Activated CD4-positive, alpha-beta T cell treated with anti-CD3 and anti-CD28 coated beads, Interleukin-2, amount 50 U/mL, for 24 hours (primary cell): ENCODE results near the gene SMIM10L1.

ENCODE experiments used
- DNase-seq, 2 donors: peaks; one replicate each; pipeline ENCODE4 v3.0.0-alpha.2; 2020; ENCODE audit warnings: low read depth in 1 of 2, low spot score in 1 of 2

SMIM10L1 gene

GRCh38 chr12:11171145-11171968 is at the start of gene SMIM10L1:
Gene SMIM10L1 (plus strand): TSS chr12:11171194. CDS start chr12:11171357, 163 bp downstream.
- peak; percentile 69 to 85 for DNase-seq

GRCh38 chr12:11130382-11130781 is 40.6 kb upstream of the SMIM10L1 start:
- no peak for DNase-seq

DNA sequence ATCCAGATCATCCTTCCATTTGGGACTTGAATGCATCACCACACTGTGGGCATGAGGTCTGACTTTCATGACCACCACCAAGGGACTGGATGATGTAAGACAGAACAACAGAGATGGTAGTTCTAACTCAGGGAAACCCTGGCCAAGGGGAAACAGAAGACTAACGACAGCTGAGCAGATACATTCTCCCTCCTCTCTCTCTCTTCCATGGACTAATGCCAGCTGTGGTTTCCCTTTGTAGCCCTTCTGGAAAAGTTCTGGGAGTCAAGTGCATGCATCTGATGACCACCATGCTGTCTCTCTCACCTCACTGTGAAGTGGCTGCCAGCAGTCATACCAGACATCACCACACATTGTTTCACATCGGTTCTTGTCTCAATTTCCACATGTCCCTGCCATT is 40.0 kb upstream of the SMIM10L1 start:
- no peak for DNase-seq

- no peak for DNase-seq
Observed at GRCh38 chr12:11133162-11133561, 37.8 kb upstream of the SMIM10L1 start.

- no peak for DNase-seq
Observed at GRCh38 chr12:11133816-11134215, 37.2 kb upstream of the SMIM10L1 start.

DNA sequence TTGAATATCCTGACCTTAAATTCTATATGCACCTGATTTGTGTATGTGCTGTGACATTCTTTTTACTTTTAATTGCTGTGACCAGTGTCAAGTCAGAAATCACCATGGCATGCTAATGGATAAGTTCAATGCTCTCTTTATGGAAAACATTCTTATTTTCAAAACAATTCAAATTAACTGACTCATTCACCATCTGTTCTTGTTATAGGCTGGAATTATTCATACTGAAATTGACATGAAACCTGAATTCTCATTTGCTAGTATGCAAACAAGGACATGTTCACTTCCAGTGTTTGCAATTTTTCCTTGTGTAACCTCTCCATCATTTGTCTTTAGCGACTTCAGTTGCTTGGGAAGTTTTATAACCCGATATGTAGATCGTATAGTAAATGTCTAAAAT is 36.7 kb upstream of the SMIM10L1 start, which contains the start of gene TAS2R30:
Gene TAS2R30 (minus strand): TSS at position 340 of the 400 bp plus-strand sequence. CDS start 400 bp downstream, outside the sequence.
- DNase-seq = no peak

- no peak for DNase-seq
Observed at GRCh38 chr12:11136075-11136474, 34.9 kb upstream of the SMIM10L1 start.

- DNase-seq = no peak
Observed at GRCh38 chr12:11143352-11143751, 27.6 kb upstream of the SMIM10L1 start.

DNA sequence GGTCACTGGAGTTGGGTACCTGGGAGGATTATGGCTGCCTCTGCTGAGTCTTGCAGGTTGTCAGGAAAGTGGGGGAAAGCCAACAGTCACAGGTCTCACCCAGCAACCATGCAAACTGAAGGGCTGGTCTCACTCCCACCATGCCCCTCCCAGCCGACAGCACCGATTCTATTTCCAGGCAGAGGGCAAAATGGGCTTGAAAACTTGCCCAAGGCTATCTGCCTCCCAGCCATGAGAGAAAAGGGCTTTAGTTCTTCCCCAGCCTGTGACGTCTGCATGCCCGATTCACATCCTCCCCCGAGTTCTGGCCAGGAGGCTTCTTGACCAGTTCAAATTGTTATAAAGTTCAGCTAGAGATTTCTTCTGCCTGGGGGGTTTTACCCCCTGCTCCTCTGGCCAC is 26.7 kb upstream of the SMIM10L1 start:
- DNase-seq = no peak

DNA sequence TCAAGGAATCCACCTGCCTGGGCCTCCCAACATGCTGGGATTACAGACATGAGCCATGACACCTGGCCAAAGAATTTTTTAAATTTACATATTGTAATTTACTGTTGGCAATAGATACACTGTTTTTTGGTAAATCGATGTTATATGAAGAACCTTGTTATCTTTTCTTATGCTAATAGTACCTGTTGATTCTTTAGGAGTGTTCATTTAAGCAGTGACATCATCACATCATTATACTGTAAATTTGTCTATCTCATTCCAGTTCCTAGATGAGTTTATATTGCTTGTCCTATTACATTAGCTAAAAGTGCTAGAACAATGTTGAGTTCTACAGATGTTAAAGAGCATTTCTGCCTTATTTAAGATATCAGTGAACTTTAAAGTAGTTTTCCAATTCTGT is 23.6 kb upstream of the SMIM10L1 start:
- DNase-seq = no peak

DNA sequence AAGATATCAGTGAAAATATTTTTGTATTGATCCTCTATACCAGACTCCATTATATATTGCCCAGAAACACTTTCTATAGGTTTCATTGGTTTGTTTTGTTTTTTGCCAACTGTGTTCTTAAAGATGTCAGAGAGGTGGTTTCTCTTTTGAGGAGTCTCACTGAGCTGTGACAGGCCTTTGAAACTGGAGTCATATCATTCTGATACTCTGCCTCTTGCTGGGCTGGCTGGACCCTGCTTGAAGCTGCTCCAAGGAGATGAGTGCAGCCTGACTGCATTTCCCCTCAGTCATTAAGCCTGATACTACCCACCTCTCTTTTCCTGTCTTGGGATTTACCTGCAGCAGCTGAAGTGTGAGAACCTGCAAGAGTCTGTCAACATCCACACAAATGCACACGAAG is 20.2 kb upstream of the SMIM10L1 start:
- DNase-seq = no peak

- no peak for DNase-seq
Observed at GRCh38 chr12:11152725-11153124, 18.3 kb upstream of the SMIM10L1 start.

DNA sequence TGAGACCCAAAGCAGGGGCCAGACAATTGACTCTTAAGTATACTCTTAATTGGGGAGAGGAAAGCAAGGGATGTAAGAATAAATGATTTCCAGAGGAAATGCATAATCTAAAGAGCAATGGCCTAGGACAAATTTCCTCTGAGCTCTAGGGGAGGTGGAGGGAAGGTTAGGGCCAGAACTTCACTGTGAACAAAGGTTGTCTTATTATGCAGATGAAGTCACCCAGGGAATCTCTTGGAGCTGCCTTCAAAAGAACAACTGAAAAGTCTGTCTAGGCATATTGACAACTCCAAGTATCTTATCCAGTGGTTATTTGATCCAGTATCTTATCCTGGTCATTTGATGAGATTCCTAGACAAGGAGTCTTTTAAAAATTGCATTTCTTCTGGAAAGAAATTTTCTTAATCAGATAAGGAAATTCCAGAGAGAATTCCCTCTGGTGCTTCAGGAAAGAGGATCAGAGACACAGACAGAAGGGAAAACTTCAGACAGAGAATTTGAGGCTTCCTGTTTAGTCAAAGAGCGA is 16.5 kb upstream of the SMIM10L1 start:
- DNase-seq = no peak

DNA sequence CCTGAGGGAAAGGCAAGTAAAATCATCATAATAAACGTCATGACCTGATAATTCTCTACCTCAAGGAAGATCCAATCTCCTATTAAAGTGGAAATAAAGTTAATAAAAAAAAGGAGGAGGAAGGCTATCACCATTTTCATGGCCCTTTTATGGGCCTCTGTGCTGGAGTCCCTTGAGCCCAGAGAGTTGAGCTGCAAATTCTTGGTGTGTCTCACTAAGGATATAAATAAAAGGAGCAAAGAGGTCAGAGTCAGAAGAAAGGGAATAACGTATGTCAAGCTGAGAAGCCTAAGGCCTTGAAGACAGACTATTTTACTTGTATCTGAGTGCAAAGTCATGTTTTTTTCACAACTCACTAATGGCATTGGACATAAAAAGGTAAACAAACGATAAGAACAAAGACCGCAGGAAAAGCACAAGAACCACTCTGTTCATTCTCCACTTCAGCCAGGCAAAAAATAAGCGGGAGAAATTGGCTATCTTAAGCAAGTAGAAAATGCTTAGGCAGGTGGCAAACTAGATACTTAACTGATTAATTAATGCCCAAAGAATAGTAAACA is 12.0 kb upstream of the SMIM10L1 start:
- DNase-seq = no peak

DNA sequence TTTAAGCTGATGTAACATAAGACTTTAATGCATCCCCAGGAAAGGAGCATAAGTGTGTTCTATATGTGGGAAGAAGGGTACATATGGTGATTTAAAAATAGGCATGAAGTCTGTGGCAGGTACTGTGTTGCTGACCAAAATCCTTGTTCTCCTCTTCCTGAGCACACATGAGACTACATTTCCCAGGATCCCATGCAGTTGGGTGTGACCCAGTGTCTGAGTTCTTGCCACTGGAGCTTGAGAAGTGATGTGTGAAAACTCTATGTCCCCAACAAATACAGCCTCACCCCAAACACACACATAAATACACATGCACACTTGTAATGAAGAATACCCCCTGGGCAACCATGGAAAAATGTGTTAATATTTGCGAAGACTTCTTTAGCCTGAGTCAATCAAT is 8.5 kb upstream of the SMIM10L1 start:
- no peak for DNase-seq

DNA sequence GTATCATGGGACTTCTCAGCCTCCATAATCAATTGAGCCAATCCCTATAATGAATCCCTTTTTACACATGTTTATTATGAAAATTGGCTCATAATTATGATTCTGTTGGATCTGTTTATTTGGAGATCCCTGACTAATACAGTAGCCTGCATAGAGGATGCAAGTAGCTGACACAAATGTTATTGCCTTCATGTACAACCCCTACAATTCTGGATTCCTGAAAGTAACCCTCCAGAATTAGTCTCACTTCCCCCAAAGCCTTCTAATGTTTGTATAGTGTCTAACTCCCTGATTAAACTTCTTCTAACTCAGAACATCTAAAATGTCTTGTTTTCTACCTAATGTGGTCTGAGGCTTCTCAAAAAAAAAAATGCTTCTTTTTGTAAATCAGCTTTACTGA is 6.6 kb upstream of the SMIM10L1 start:
- no peak for DNase-seq

DNA sequence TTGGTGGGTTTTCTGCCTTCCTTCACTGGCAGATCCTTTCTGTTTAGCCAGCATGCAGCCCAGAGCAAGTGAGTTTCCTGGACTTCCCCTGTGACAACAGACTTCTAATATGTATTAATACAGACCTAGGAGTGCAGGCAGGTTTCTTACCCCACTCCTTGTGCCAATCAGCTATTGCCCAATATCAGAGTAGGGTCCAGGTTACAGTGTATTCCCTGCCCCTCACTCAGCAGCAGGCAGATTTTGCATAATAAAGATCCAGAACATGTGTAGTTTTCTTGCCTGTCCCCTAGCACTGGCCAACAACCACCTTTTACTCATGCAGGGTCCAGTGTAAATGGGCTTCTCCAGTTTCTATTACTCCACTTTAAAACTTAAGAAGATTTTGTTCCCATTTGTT is 4.7 kb upstream of the SMIM10L1 start:
- DNase-seq = no peak

DNA sequence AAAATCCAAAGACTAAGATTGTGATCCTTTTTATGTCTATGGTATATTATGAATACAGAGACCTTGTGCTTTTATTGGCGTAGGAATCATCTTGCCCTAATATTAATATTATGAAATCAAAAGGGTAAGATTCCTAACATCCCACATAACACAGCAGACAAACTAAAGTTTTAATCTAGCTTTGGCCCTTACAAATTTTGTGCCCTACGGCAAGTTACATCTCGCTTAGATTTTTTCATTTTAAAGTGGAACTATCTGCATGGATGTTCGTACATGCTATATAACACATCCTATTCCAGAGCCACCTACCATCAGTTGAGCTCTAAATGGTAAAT is 217 bp upstream of the SMIM10L1 start:
- DNase-seq = no peak

GRCh38 chr12:11171969-11172675 is 1.1 kb downstream of the SMIM10L1 start:
- DNase-seq = no peak

- no peak for DNase-seq
Observed at GRCh38 chr12:11174022-11174421, 3.0 kb downstream of the SMIM10L1 start.

GRCh38 chr12:11178250-11178649 is 7.3 kb downstream of the SMIM10L1 start:
- no peak for DNase-seq

GRCh38 chr12:11182529-11182928 is 11.5 kb downstream of the SMIM10L1 start:
- no peak for DNase-seq
